H1 (cell line): ENCODE measurements around the gene SIGLECL1. TPM values are rescaled to one million over a fixed set of nuclear protein-coding genes. Genes with fewer than 3 reads are reported as not detected.

Source experiments
- CTCF ChIA-PET: fragments of 300-600 bp; sonication (Branson Sonifier 250); formaldehyde crosslinking; loops from one replicate; lab custom pipeline; 2021; ENCODE audit not compliant: partially characterized antibody; lab: Charles Lee
- POLR2A ChIA-PET: fragments of 300-600 bp; sonication (Branson Sonifier 250); formaldehyde crosslinking; loops from one replicate; lab custom pipeline; 2021; ENCODE audit warnings: inconsistent platforms; ENCODE audit not compliant: partially characterized antibody; lab: Charles Lee
- DNase-seq, 2 experiments: peaks; one replicate each; pipeline versions ENCODE4 v3.0.0 to v3.0.0-alpha.2; 2010 to 2022; ENCODE audit warnings: low spot score in 2 of 2, low read depth in 1 of 2, mixed read lengths in 1 of 2
- FAIRE-seq: peaks from 2 replicates; lab custom pipeline; 2011; peaks lifted over from hg19 to GRCh38; lab: Jason Lieb, UNC
- H2AFZ ChIP-seq: 2 replicates; pipeline ENCODE4 v1.8.1; 2012; ENCODE audit warnings: low read length, inconsistent platforms
- H2AK5ac ChIP-seq: 2 replicates; pipeline ENCODE4 v1.6.1; 2013; ENCODE audit warnings: low read depth, low read length
- H2BK120ac ChIP-seq: replicated peaks from 2 replicates; pipeline ENCODE3; 2013; ENCODE audit warnings: low read depth, low read length, inconsistent platforms
- H2BK12ac ChIP-seq: 2 replicates; pipeline ENCODE4 v1.6.1; 2013; ENCODE audit warnings: low read depth, low read length
- H2BK15ac ChIP-seq: 2 replicates; pipeline ENCODE4 v1.6.1; 2013; ENCODE audit warnings: low read length
- H2BK20ac ChIP-seq: 2 replicates; pipeline ENCODE4 v1.6.1; 2013; ENCODE audit warnings: low read length
- H2BK5ac ChIP-seq: 2 replicates; pipeline ENCODE4 v1.6.1; 2013; ENCODE audit warnings: low read depth, low read length
- H3K14ac ChIP-seq: 2 replicates; pipeline ENCODE4 v1.6.1; 2013; ENCODE audit warnings: inconsistent platforms; ENCODE audit not compliant: insufficient read length
- H3K18ac ChIP-seq: 2 replicates; pipeline ENCODE4 v1.6.1; 2013; ENCODE audit warnings: low read length; ENCODE audit errors: extremely low read depth
- H3K23ac ChIP-seq: 2 replicates; pipeline ENCODE4 v1.6.1; 2013; ENCODE audit warnings: inconsistent platforms; ENCODE audit not compliant: insufficient read length
- H3K23me2 ChIP-seq: 2 replicates; pipeline ENCODE4 v1.6.1; 2013; ENCODE audit warnings: low read depth, low read length
- H3K27ac ChIP-seq: 2 replicates; pipeline ENCODE4 v1.6.1; 2011; ENCODE audit warnings: low read depth, low read length, inconsistent platforms
- H3K27me3 ChIP-seq, 4 experiments: replicated peaks in 1 of 4; 1 replicate in 1 of 4; 2 replicates in 3 of 4; pipeline versions ENCODE4 v1.6.1 to v1.8.1; 2011 to 2013; ENCODE audit warnings: low read length in 3 of 4, mild to moderate bottlenecking in 3 of 4, inconsistent platforms in 2 of 4, mixed read lengths in 2 of 4, moderate library complexity in 1 of 4; ENCODE audit not compliant: control insufficient read depth in 3 of 4, insufficient read depth in 3 of 4; ENCODE audit errors: extremely low read depth in 1 of 4
- H3K36me3 ChIP-seq, 4 experiments: 2 replicates each; pipeline versions ENCODE4 v1.6.1 to v1.8.1; 2011 to 2013; ENCODE audit warnings: mild to moderate bottlenecking in 4 of 4, low read length in 3 of 4, moderate library complexity in 2 of 4, control low read depth in 1 of 4, inconsistent platforms in 1 of 4; ENCODE audit not compliant: insufficient read depth in 4 of 4, control insufficient read depth in 2 of 4
- H3K4ac ChIP-seq: replicated peaks from 2 replicates; pipeline ENCODE3; 2013; ENCODE audit warnings: low read length, low read depth, mixed read lengths, inconsistent platforms; ENCODE audit not compliant: insufficient read length
- H3K4me1 ChIP-seq, 4 experiments: replicated peaks in 1 of 4; 1 replicate in 1 of 4; 2 replicates in 3 of 4; pipeline versions ENCODE4 v1.6.1 to v1.8.1; 2011 to 2013; ENCODE audit warnings: low read length in 3 of 4, inconsistent platforms in 2 of 4, mixed read lengths in 1 of 4; ENCODE audit not compliant: insufficient read depth in 4 of 4, control insufficient read depth in 3 of 4
- H3K4me2 ChIP-seq, 2 experiments: 2 replicates each; pipeline versions ENCODE4 v1.6.1 to v1.8.1; 2011 to 2013; ENCODE audit warnings: low read depth in 2 of 2, low read length in 2 of 2, control low read depth in 1 of 2, inconsistent platforms in 1 of 2, mild to moderate bottlenecking in 1 of 2; ENCODE audit not compliant: insufficient read depth in 1 of 2
- H3K4me3 ChIP-seq, 4 experiments: fragments of 200-600, 300-600 bp in 1 of 4; sonication (generic), shearing (Covaris generic), sonication (Bioruptor Twin) in 1 of 4; 2 replicates each; pipeline versions ENCODE4 v1.5.1 to v1.8.1; 2011 to 2016; ENCODE audit warnings: low read length in 4 of 4, low read depth in 3 of 4, control low read depth in 2 of 4, inconsistent platforms in 2 of 4, mild to moderate bottlenecking in 2 of 4, mixed read lengths in 1 of 4, moderate library complexity in 1 of 4; ENCODE audit not compliant: insufficient read depth in 2 of 4; ENCODE audit errors: extremely low read depth in 1 of 4
- H3K56ac ChIP-seq: replicated peaks from 2 replicates; pipeline ENCODE3; 2013; ENCODE audit warnings: low read depth, mild to moderate bottlenecking, mixed read lengths, low read length, inconsistent platforms; ENCODE audit not compliant: insufficient read length
- H3K79me1 ChIP-seq: 2 replicates; pipeline ENCODE4 v1.6.1; 2013; ENCODE audit warnings: low read depth, low read length, control low read depth
- H3K79me2 ChIP-seq, 2 experiments: 2 replicates each; pipeline versions ENCODE4 v1.6.1 to v1.8.1; 2012 to 2013; ENCODE audit warnings: low read length in 2 of 2, mild to moderate bottlenecking in 2 of 2, inconsistent platforms in 1 of 2; ENCODE audit not compliant: insufficient read depth in 2 of 2, control insufficient read depth in 1 of 2
- H3K9ac ChIP-seq, 4 experiments: replicated peaks in 1 of 4; 1 replicate in 1 of 4; 2 replicates in 3 of 4; pipeline versions ENCODE4 v1.6.1 to v1.8.1; 2011 to 2013; ENCODE audit warnings: low read depth in 3 of 4, low read length in 3 of 4, control low read depth in 2 of 4, mild to moderate bottlenecking in 2 of 4, moderate library complexity in 2 of 4, inconsistent platforms in 1 of 4; ENCODE audit errors: extremely low read depth in 1 of 4
- H3K9me3 ChIP-seq, 2 experiments: 2 replicates each; pipeline versions ENCODE4 v1.6.1 to v1.8.1; 2012 to 2013; ENCODE audit warnings: mild to moderate bottlenecking in 2 of 2, moderate library complexity in 2 of 2, control low read depth in 1 of 2, inconsistent platforms in 1 of 2, low read depth in 1 of 2, low read length in 1 of 2, mixed read lengths in 1 of 2; ENCODE audit not compliant: insufficient read depth in 2 of 2
- H4K20me1 ChIP-seq, 2 experiments: replicated peaks in 1 of 2; 2 replicates each; pipeline versions ENCODE3 to v1.8.1; 2011 to 2013; ENCODE audit warnings: inconsistent platforms in 2 of 2, low read length in 2 of 2, mild to moderate bottlenecking in 1 of 2; ENCODE audit not compliant: insufficient read depth in 2 of 2, control insufficient read depth in 1 of 2
- H4K5ac ChIP-seq: 2 replicates; pipeline ENCODE4 v1.6.1; 2013; ENCODE audit warnings: low read length, low read depth, mixed read lengths, inconsistent platforms; ENCODE audit not compliant: insufficient read length
- H4K8ac ChIP-seq: 2 replicates; pipeline ENCODE4 v1.8.0; 2013; ENCODE audit warnings: mild to moderate bottlenecking, moderate library complexity, low read length, inconsistent platforms; ENCODE audit not compliant: insufficient read depth; ENCODE audit errors: extremely low read depth
- H4K91ac ChIP-seq: replicated peaks from 2 replicates; pipeline ENCODE3; 2013; ENCODE audit warnings: low read length, mixed read lengths, inconsistent platforms; ENCODE audit not compliant: insufficient read length
- GABPA ChIP-seq: IDR thresholded peaks from 2 replicates; pipeline ENCODE4 v1.6.1; 2011; ENCODE audit warnings: mild to moderate bottlenecking, low read length, moderate library complexity, borderline replicate concordance; ENCODE audit not compliant: insufficient read depth
- TCF12 ChIP-seq: IDR thresholded peaks from 2 replicates; pipeline ENCODE4 v1.6.1; 2011; ENCODE audit warnings: low read depth, mild to moderate bottlenecking, low read length
- WGBS, 2 experiments: shearing (Covaris generic) in 1 of 2; methylation state at CpG; one replicate each; pipeline versions ENCODE4 v1.1.6 to v1.1.7; 2013 to 2015; ENCODE audit warnings: low lambda C conversion rate in 2 of 2, mixed read lengths in 2 of 2, inconsistent platforms in 1 of 2, low coverage in 1 of 2, missing lambda C conversion rate in 1 of 2; ENCODE audit not compliant: insufficient replicate concordance in 2 of 2, insufficient coverage in 1 of 2, insufficient read length in 1 of 2; ENCODE audit errors: extremely low coverage in 1 of 2, missing lambda C conversion rate in 1 of 2; 5-methylcytosine and 5-hydroxymethylcytosine counted together
- polyA plus RNA-seq, 7 experiments: library from polyadenylated mRNA; depleted of rRNA in 3 of 7; stranded (reverse) in 5 of 7; unstranded in 2 of 7; fragments of >200 nt in 5 of 7; fragments of 200-250 nt in 2 of 7; gene quantifications; 1 replicate in 5 of 7; 2 replicates in 1 of 7; 4 replicates in 1 of 7; pipeline versions ENCODE4 v1.2.1 to v1.2.3, GENCODE V29; 2011 to 2013; ENCODE audit warnings: missing spikeins in 2 of 7, mixed read lengths in 2 of 7
- total RNA-seq: library from RNA; stranded (reverse); fragmentation: NEBNext Ultra II Directional; extraction: Animal tissue kit (Norgen Biotek cat#: 25700); gene quantifications from 2 replicates; pipeline ENCODE4 v1.2.1, GENCODE V29; 2021

Gene SIGLECL1
- total and polyA plus RNA-seq, 2 of the 8 experiments (the other 6 are each of a cell fraction or from before 2014, with no cell fraction given), result not detected

DNA sequence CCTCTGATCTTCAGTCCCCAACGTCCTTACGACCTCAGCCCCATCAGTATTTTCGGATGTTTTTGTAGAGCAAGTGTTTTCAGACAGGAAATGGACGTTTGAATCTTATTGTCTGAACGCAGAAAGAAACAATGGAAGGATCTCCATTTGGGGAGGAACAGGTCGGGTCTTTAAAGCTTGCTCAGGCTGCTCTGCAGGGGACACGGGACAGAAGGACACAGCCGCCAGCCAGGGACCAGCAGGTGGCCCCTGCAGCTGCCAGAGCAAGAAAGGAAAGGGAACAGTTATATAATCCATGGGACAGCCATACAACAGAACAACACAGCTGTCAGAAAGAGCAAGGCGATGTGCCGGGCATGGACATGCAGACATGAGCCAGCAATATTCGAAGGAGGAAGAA is 42.1 kb downstream of the SIGLECL1 start:
- H4K5ac ChIP-seq, result no peak overlapping the region
- no peak overlapping the region for H3K4me3 ChIP-seq
- 43% methylated on average over 11 of the region's 11 CpGs; no CpG with 5 or more reads in 1 of the 2 experiments for whole genome bisulfite sequencing, 2 experiments
- H4K8ac ChIP-seq, result no peak overlapping the region
- no peak overlapping the region for H2BK15ac ChIP-seq
- no peak for DNase-seq
- peak overlapping the region; percentile 96; the same call in 1 of the 2 replicates for H2BK12ac ChIP-seq
- peak overlapping the region; percentile 73 for H3K4ac ChIP-seq
- FAIRE-seq, result peak; percentile 45
- no peak overlapping the region for H3K14ac ChIP-seq
- ChIA-PET CTCF (interaction anchor here (0.7 to 1.7 kb wide), 5 partner anchors 10 to 144 kb away, joined by 3 read pairs; no protein-coding TSS in a partner anchor), POLR2A (interaction anchor here (0.7 to 1.6 kb wide), 7 partner anchors 8 to 75 kb away, joined by 3 to 4 read pairs (median 3); no protein-coding TSS in a partner anchor)
- no peak overlapping the region for H3K23ac ChIP-seq
- H2BK5ac ChIP-seq, result peak overlapping the region; percentile 95; the same call in 1 of the 2 replicates
- no peaks in the 10 kb centered on the region for H4K20me1 ChIP-seq
- peak overlapping the region; percentile 51 for H2BK20ac ChIP-seq
- TF ChIP-seq TCF12 (0 out of 2 replicates have a peak, but pooled peaks have one; percentile 29), GABPA (no peak)
- H3K27me3 ChIP-seq, result peaks cover 0 to 2% (median 0%) of the 10 kb centered on the region in 4 experiments; a peak in 1 of 7 replicates
- H2AK5ac ChIP-seq, result no peak overlapping the region; the same call in 1 of the 2 replicates
- H3K4me2 ChIP-seq, result peak overlapping the region; percentile 35 to 40; a peak in 3 of 4 replicates
- peak overlapping the region; percentile 80 for H4K91ac ChIP-seq
- H3K27ac ChIP-seq, result no peak overlapping the region
- peak overlapping the region; percentile 80; the same call in 1 of the 2 replicates for H3K18ac ChIP-seq
- no peak overlapping the region for H3K56ac ChIP-seq
- H3K4me1 ChIP-seq, result peaks cover 10 to 39% (median 29%) of the 10 kb centered on the region in 4 experiments
- H3K79me1 ChIP-seq, result no peaks in the 10 kb centered on the region
- no peak overlapping the region for H3K9ac ChIP-seq
- H3K36me3 ChIP-seq, result no peaks in the 10 kb centered on the region
- H3K23me2 ChIP-seq, result no peaks in the 10 kb centered on the region
- no peaks in the 10 kb centered on the region for H3K79me2 ChIP-seq
- peak overlapping the region; percentile 7 for H2BK120ac ChIP-seq
- no peak overlapping the region for H2AFZ ChIP-seq
- H3K9me3 ChIP-seq, result no peaks in the 10 kb centered on the region
